ENCODE data around the gene HPSE2. TPM values are rescaled to one million over a fixed set of nuclear protein-coding genes. Genes with fewer than 3 reads are reported as not detected.
"Not testable (repeated sequence)": the region's sequence is repeated elsewhere in the genome, so short reads cannot be mapped to it uniquely, and the experiment has no call there.

HPSE2 gene
- not detected for total RNA-seq

- no peak for DNase-seq
- Mint-ChIP-seq H3K9me3 (ENCODE audit: low read depth) (no peaks in the 10 kb centered on the region), H3K27ac (no peak within 1 kb of the TSS), H3K4me1 (peaks cover 23% of the 10 kb centered on the region), H3K4me3 (peak within 1 kb of the TSS; percentile 58), H3K36me3 (ENCODE audit: low read depth) (peaks cover 1% of the 10 kb centered on the region), H3K27me3 (peaks cover 66% of the 10 kb centered on the region)
- POLR2A ChIA-PET = no interaction called here
- intact Hi-C loops (cut with DNase I, micrococcal nuclease) = loop anchor here in 1 of 2 experiments (10.0 kb wide), 1 partner anchor 289 kb away; no protein-coding TSS in a partner anchor
- ATAC-seq = no peak
- CTCF ChIA-PET = no interaction called here
These were observed at the start of gene HPSE2 for GRCh38 chr10:99235658-99236626. Gene HPSE2 (minus strand): TSS chr10:99235852.

GRCh38 chr10:99280472-99280871 is 44.8 kb upstream of the HPSE2 start:
- Mint-ChIP-seq H3K4me1 (no peaks in the 10 kb centered on the region), H3K4me3 (no peak overlapping the region), H3K27me3 (peaks cover 17% of the 10 kb centered on the region), H3K36me3 (ENCODE audit: low read depth) (no peaks in the 10 kb centered on the region), H3K27ac (no peak overlapping the region), H3K9me3 (ENCODE audit: low read depth) (peaks cover 6% of the 10 kb centered on the region)
- DNase-seq (no peak), ATAC-seq (no peak)
- intact Hi-C loops (cut with DNase I, micrococcal nuclease) = no loop called here
- ChIA-PET POLR2A (no interaction called here), CTCF (no interaction called here)

- no peaks in the 10 kb centered on the region for H3K36me3 Mint-ChIP-seq (ENCODE audit: low read depth)
- no peak for DNase-seq
- peaks cover 15% of the 10 kb centered on the region for H3K27me3 Mint-ChIP-seq
- H3K27ac Mint-ChIP-seq = no peak overlapping the region
- CTCF ChIA-PET = interaction anchor here (0.7 to 0.9 kb wide), 3 partner anchors 529 to 870 kb away, joined by 3 to 4 read pairs (median 3); no protein-coding TSS in a partner anchor
- peaks cover 6% of the 10 kb centered on the region for H3K9me3 Mint-ChIP-seq (ENCODE audit: low read depth)
- no peak for ATAC-seq
- intact Hi-C loops (cut with DNase I, micrococcal nuclease) = no loop called here
- H3K4me3 Mint-ChIP-seq = no peak overlapping the region
- H3K4me1 Mint-ChIP-seq = no peaks in the 10 kb centered on the region
- POLR2A ChIA-PET = interaction anchor here (0.7 kb wide), 2 partner anchors 7 to 133 kb away, joined by 4 to 5 read pairs; no protein-coding TSS in a partner anchor
These were observed 44.0 kb upstream of the HPSE2 start for GRCh38 chr10:99279626-99280111.

- no peaks in the 10 kb centered on the region for H3K9me3 Mint-ChIP-seq (ENCODE audit: low read depth)
- intact Hi-C loops (cut with DNase I, micrococcal nuclease) = loop anchor here in 1 of 2 experiments (1.0 kb wide), 1 partner anchor 810 kb away; no protein-coding TSS in a partner anchor
- no peak overlapping the region for H3K4me3 Mint-ChIP-seq
These were observed 41.3 kb upstream of the HPSE2 start for GRCh38 chr10:99276848-99277486.

GRCh38 chr10:99266383-99266782 is 30.7 kb upstream of the HPSE2 start:
- Mint-ChIP-seq H3K27me3 (peaks cover 28% of the 10 kb centered on the region), H3K27ac (no peak overlapping the region), H3K4me3 (no peak overlapping the region), H3K9me3 (ENCODE audit: low read depth) (peaks cover 4% of the 10 kb centered on the region), H3K4me1 (no peaks in the 10 kb centered on the region), H3K36me3 (ENCODE audit: low read depth) (no peaks in the 10 kb centered on the region)
- CTCF ChIA-PET = interaction anchor here (0.6 to 1.4 kb wide), 2 partner anchors 12 to 290 kb away, joined by 3 to 5 read pairs; no protein-coding TSS in a partner anchor
- no peak for ATAC-seq
- POLR2A ChIA-PET = no interaction called here
- DNase-seq = no peak
- intact Hi-C loops (cut with DNase I, micrococcal nuclease) = no loop called here

More at GRCh38 chr10:99276848-99277486, 41.3 kb upstream of the HPSE2 start:
- H3K27ac Mint-ChIP-seq = no peak overlapping the region
- ATAC-seq = no peak
- POLR2A ChIA-PET = no interaction called here
- peaks cover 19% of the 10 kb centered on the region for H3K27me3 Mint-ChIP-seq
- H3K4me1 Mint-ChIP-seq = no peaks in the 10 kb centered on the region
- CTCF ChIA-PET = interaction anchor here (0.6 to 1.5 kb wide), 5 partner anchors 19 to 1362 kb away, joined by 3 to 5 read pairs (median 3); no protein-coding TSS in a partner anchor
- H3K36me3 Mint-ChIP-seq (ENCODE audit: low read depth) = no peaks in the 10 kb centered on the region
- no peak for DNase-seq

GRCh38 chr10:99248824-99249223 is 13.2 kb upstream of the HPSE2 start:
- Mint-ChIP-seq H3K36me3 (ENCODE audit: low read depth) (peaks cover 2% of the 10 kb centered on the region), H3K27me3 (peaks cover 31% of the 10 kb centered on the region), H3K4me1 (no peaks in the 10 kb centered on the region), H3K27ac (no peak overlapping the region), H3K9me3 (ENCODE audit: low read depth) (peaks cover 5% of the 10 kb centered on the region), H3K4me3 (no peak overlapping the region)
- no peak for ATAC-seq
- CTCF ChIA-PET = interaction anchor here (0.7 kb wide), 2 partner anchors 28 to 782 kb away, joined by 3 read pairs; no protein-coding TSS in a partner anchor
- intact Hi-C loops (cut with DNase I, micrococcal nuclease) = loop anchor here (5.0 to 10.0 kb wide), 3 partner anchors 457 to 584 kb away; no protein-coding TSS in a partner anchor
- POLR2A ChIA-PET = interaction anchor here (0.5 kb wide), 1 partner anchor 31 kb away, joined by 3 read pairs; no protein-coding TSS in a partner anchor
- DNase-seq = no peak

- CTCF ChIA-PET = interaction anchor here (1.3 to 1.6 kb wide), 3 partner anchors 30 to 822 kb away, joined by 3 to 26 read pairs (median 5); no protein-coding TSS in a partner anchor
- intact Hi-C loops (cut with DNase I, micrococcal nuclease) = loop anchor here (2.0 to 10.0 kb wide), 5 partner anchors 456 to 1333 kb away; no protein-coding TSS in a partner anchor
- ATAC-seq = not testable (repeated sequence)
These were observed 12.2 kb upstream of the HPSE2 start for GRCh38 chr10:99247893-99248292.

GRCh38 chr10:99236627-99237309 is 1.1 kb upstream of the HPSE2 start:
- ChIA-PET POLR2A (no interaction called here), CTCF (interaction anchor here (1.0 kb wide), 1 partner anchor 769 kb away, joined by 3 read pairs; no protein-coding TSS in a partner anchor)
- peaks cover 23% of the 10 kb centered on the region for H3K4me1 Mint-ChIP-seq
- no peaks in the 10 kb centered on the region for H3K9me3 Mint-ChIP-seq (ENCODE audit: low read depth)
- ATAC-seq (no peak), DNase-seq (no peak)
- peaks cover 1% of the 10 kb centered on the region for H3K36me3 Mint-ChIP-seq (ENCODE audit: low read depth)
- intact Hi-C loops (cut with DNase I, micrococcal nuclease) = loop anchor here in 1 of 2 experiments (10.0 kb wide), 1 partner anchor 288 kb away; no protein-coding TSS in a partner anchor
- peaks cover 60% of the 10 kb centered on the region for H3K27me3 Mint-ChIP-seq
- H3K4me3 Mint-ChIP-seq = no peak overlapping the region
- no peak overlapping the region for H3K27ac Mint-ChIP-seq

More at GRCh38 chr10:99247893-99248292, 12.2 kb upstream of the HPSE2 start:
- H3K36me3 Mint-ChIP-seq (ENCODE audit: low read depth); H3K27ac Mint-ChIP-seq; H3K4me3 Mint-ChIP-seq; H3K9me3 Mint-ChIP-seq (ENCODE audit: low read depth); POLR2A ChIA-PET; DNase-seq; H3K4me1 Mint-ChIP-seq: not testable (repeated sequence)
- H3K27me3 Mint-ChIP-seq = peaks cover 28% of the 10 kb centered on the region

- Mint-ChIP-seq H3K4me3 (peak overlapping the region; percentile 58), H3K9me3 (ENCODE audit: low read depth) (no peaks in the 10 kb centered on the region), H3K36me3 (ENCODE audit: low read depth) (peaks cover 1% of the 10 kb centered on the region), H3K4me1 (peaks cover 23% of the 10 kb centered on the region), H3K27me3 (peaks cover 67% of the 10 kb centered on the region), H3K27ac (no peak overlapping the region)
- intact Hi-C loops (cut with DNase I, micrococcal nuclease) = loop anchor here (5.0 to 10.0 kb wide), 3 partner anchors 97 to 292 kb away; no protein-coding TSS in a partner anchor
- ATAC-seq (no peak), DNase-seq (no peak)
- CTCF ChIA-PET = interaction anchor here (1.0 kb wide), 1 partner anchor 10 kb away, joined by 3 read pairs; no protein-coding TSS in a partner anchor
- POLR2A ChIA-PET = no interaction called here
These were observed 628 bp downstream of the HPSE2 start for GRCh38 chr10:99234791-99235657.
